ENCODE results near the gene CFAP54. TPM values are rescaled to one million over a fixed set of nuclear protein-coding genes. Genes with fewer than 3 reads are reported as not detected.

Gene CFAP54
- total RNA-seq, 4 donors from 2014 or later = 1.3 to 14.2 (median 6.2) TPM

DNA sequence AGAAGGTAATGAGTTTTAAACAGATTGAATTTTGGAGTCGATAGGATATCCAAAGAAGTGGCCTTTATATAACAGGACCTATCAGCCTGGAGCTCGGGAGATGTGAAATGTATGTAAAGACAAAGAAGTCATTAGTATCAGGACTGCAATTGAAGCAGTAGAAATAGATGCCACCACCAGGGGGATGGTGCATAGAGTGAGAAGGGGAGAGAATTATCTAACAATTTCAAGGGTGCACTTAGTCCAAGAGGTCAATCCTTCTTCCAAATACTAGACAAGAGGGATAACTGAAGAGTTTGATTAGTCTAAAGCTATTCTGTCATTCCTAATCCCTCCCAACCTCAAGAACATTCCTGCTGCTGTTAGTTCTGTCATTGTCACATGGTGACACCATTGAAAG, 127.8 kb downstream of the CFAP54 start:
- intact Hi-C loops (cut with DNase I; ENCODE audit: low total_unique reads) = no loop called here
- Histone ChIP-seq H3K27ac (no peak overlapping the region), H3K4me1 (no peaks in the 10 kb centered on the region), H3K36me3 (no peaks in the 10 kb centered on the region), H3K27me3 (no peaks in the 10 kb centered on the region), H3K4me3 (no peak overlapping the region), H3K9me3 (no peaks in the 10 kb centered on the region)
- no peak for TF ChIP-seq CTCF (IDR thresholded peaks at IDR 0.05)
- no peak for TF ChIP-seq POLR2A (IDR thresholded peaks at IDR 0.05)
- DNase-seq = no peak

DNA sequence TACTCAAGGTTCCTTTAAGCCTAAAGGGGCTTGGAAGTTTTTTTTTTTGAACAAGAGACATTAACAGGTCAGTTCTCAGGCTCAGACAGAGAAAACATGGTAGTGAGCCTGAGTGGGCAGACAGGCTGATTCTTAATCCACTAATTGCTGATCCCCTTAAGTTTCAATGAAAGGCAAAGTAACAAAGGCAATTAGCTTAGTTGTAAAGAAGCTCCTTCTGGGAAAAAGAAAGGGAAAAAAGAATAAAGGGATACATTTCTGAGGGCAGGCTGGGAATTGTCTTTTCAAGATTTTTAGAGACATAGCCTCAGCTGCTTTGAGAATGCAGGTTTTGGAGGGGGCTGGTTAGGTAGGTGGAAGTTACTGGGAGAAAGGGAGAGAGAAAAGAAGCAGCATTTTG, 133.8 kb downstream of the CFAP54 start:
- Histone ChIP-seq H3K9me3 (no peaks in the 10 kb centered on the region), H3K4me1 (no peaks in the 10 kb centered on the region), H3K36me3 (no peaks in the 10 kb centered on the region), H3K4me3 (no peak overlapping the region), H3K27me3 (no peaks in the 10 kb centered on the region), H3K27ac (no peak overlapping the region)
- no peak for DNase-seq
- no peak for TF ChIP-seq CTCF (IDR thresholded peaks at IDR 0.05)
- intact Hi-C loops (cut with DNase I; ENCODE audit: low total_unique reads) = no loop called here

DNA sequence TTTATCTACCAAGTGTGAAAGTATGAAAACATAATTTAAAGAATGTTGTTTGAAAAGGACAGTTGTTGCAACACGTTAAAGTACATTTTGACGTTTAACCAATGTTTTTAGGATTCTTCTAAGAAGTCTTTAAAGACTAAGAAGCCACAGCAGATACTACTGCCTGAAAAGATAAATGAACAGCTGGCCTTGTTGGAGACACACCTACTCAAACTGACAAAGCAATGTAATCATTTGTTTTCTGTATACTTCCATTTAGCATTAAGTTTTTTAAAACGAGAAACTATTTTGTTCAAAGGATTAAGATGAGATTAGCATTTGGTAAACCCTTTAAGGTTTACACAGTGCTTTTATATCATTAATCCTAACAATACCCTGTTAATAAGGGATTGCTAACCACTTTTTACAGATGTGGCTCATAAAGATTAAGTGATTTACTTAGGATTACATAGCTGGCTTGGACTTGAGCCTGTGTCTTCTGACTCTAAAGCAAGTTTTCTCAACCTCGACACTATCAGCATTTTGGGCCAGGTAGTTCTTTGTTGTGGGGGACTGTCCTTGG, 134.4 kb downstream of the CFAP54 start:
- Histone ChIP-seq H3K36me3 (no peaks in the 10 kb centered on the region), H3K9me3 (no peaks in the 10 kb centered on the region), H3K4me3 (no peak overlapping the region), H3K4me1 (no peaks in the 10 kb centered on the region), H3K27ac (no peak overlapping the region), H3K27me3 (no peaks in the 10 kb centered on the region)
- intact Hi-C loops (cut with DNase I; ENCODE audit: low total_unique reads) = no loop called here
- TF ChIP-seq POLR2A (IDR thresholded peaks at IDR 0.05) (no peak), CTCF (IDR thresholded peaks at IDR 0.05) (no peak)
- DNase-seq = no peak

GRCh38 chr12:96635844-96636243, 146.5 kb downstream of the CFAP54 start:
- Histone ChIP-seq H3K27ac (no peak overlapping the region), H3K4me3 (no peak overlapping the region), H3K4me1 (no peaks in the 10 kb centered on the region), H3K27me3 (no peaks in the 10 kb centered on the region), H3K36me3 (no peaks in the 10 kb centered on the region), H3K9me3 (no peaks in the 10 kb centered on the region)
- intact Hi-C loops (cut with DNase I; ENCODE audit: low total_unique reads) = no loop called here
- TF ChIP-seq CTCF (IDR thresholded peaks at IDR 0.05) (no peak), POLR2A (IDR thresholded peaks at IDR 0.05) (no peak)
- DNase-seq = no peak

GRCh38 chr12:96636895-96637294, 147.5 kb downstream of the CFAP54 start:
- H3K4me3 ChIP-seq = no peak overlapping the region
- DNase-seq = no peak
- no peaks in the 10 kb centered on the region for H3K4me1 ChIP-seq
- no peaks in the 10 kb centered on the region for H3K36me3 ChIP-seq
- intact Hi-C loops (cut with DNase I; ENCODE audit: low total_unique reads) = no loop called here
- TF ChIP-seq CTCF (IDR thresholded peaks at IDR 0.05) (no peak), POLR2A (IDR thresholded peaks at IDR 0.05) (no peak)
- no peak overlapping the region for H3K27ac ChIP-seq
- H3K9me3 ChIP-seq = no peaks in the 10 kb centered on the region
- H3K27me3 ChIP-seq = no peaks in the 10 kb centered on the region

Data from uterus (tissue), 4 donors.